ENCODE data around the gene PLXDC2.

The PLXDC2 gene

DNA sequence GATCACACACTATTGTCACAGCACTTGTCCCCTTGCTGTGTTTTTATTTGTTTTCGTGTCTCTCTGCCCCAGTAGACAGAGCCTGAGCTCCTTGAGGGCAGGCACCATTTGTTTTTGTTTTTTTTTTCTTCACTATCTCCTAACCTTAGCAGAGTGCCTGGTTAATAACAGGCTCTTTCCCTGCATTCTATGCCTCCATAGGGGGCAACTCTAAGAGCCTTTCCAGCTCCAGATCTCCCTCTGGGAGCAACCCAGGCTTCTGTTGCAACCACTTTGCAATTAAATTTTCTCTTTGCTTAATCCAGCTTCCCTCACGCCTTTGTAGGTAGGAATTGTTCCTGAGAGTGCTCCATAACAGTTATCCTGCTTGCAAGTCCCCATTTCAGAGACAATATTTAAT is 148.4 kb downstream of the PLXDC2 start:
- no peak for TF ChIP-seq CTCF (IDR thresholded peaks at IDR 0.05; ENCODE audit: low read depth, low read length, missing control alignments)
- H3K4me3 ChIP-seq (replicated peaks; ENCODE audit: low read depth, low read length) = no peak overlapping the region
- no peak for DNase-seq (ENCODE audit: extremely low read depth, low read depth)

DNA sequence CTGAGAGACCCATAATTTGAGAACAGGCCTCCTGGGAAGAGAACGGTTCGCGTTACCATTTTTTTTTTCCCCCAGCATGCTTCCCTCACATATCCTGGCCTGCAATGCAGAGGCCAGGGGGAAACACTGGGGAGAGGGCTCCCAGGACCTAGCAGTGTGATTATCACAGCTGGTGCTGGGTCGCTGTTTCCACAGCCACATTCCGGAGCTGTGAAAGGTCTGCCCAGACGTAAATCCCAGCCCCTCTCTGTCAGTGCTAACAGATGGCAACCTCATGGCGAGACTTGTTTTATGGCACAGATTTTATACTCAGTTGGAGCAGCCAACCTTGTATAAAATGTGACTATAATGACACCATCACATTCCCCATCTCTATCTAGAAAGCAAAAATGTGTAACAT is 150.5 kb downstream of the PLXDC2 start:
- TF ChIP-seq CTCF (IDR thresholded peaks at IDR 0.05; ENCODE audit: low read depth, low read length, missing control alignments) = no peak
- DNase-seq (ENCODE audit: extremely low read depth, low read depth) = no peak
- no peak overlapping the region for H3K4me3 ChIP-seq (replicated peaks; ENCODE audit: low read depth, low read length)

DNA sequence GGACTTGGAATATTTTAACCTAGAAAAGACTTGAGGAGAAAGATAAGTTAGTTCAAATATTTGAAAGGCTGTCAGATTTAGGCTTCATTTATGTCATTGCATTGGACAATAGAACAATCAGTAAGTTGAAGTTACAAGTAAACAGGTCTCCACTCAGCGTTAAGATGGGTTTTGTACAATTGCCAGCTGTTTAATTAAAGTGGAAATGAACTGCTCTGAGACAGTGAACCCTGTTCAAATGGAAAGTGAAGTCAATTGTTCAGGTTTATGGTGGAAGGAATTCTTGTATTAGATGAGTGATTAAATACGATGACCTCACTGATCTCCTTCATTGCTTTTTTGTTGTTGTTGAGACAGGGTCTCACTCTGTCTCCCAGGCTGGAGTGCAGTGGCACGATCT is 151.7 kb downstream of the PLXDC2 start:
- no peak overlapping the region for H3K4me3 ChIP-seq (replicated peaks; ENCODE audit: low read depth, low read length)
- no peak for TF ChIP-seq CTCF (IDR thresholded peaks at IDR 0.05; ENCODE audit: low read depth, low read length, missing control alignments)
- DNase-seq (ENCODE audit: extremely low read depth, low read depth) = no peak

DNA sequence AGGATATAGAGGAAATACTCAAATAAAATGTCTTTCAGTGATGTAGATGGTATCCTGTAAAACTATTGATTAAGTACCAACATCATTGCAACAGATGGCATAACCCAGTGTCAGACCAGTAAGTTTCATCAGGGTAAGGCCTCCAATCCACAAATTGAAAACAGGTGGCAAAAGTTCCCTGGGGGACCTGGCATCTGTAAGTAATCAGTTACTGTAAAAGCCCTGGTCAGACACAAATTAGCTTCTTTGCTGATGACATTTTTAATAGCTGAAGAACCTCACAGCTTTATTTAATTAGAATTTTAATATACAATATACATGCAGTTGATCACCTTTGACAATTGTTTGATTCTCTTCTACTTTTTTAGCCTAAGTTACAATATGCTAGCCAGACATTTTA is 152.5 kb downstream of the PLXDC2 start:
- no peak for DNase-seq (ENCODE audit: extremely low read depth, low read depth)
- TF ChIP-seq CTCF (IDR thresholded peaks at IDR 0.05; ENCODE audit: low read depth, low read length, missing control alignments) = no peak
- no peak overlapping the region for H3K4me3 ChIP-seq (replicated peaks; ENCODE audit: low read depth, low read length)

DNA sequence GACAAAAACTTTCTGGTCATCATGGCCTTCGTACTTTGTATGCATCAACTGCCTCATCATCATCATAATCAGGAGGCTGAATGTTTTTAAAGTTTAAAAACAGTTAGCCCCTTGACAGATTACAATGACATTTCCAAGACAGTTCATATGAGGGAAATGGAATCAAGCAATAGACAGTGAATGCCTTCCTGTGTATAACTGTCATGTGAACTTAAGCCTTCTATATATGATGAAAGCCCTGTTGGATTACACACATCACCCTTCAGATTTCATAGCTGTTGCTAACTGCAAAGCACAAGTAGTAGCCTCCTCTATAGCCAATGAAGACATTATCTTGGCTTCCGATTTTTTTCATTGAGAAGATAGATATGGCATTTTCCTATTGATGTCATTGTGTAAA is 154.0 kb downstream of the PLXDC2 start:
- H3K4me3 ChIP-seq (replicated peaks; ENCODE audit: low read depth, low read length) = no peak overlapping the region
- no peak for TF ChIP-seq CTCF (IDR thresholded peaks at IDR 0.05; ENCODE audit: low read depth, low read length, missing control alignments)
- no peak for DNase-seq (ENCODE audit: extremely low read depth, low read depth)

- no peak overlapping the region for H3K4me3 ChIP-seq (replicated peaks; ENCODE audit: low read depth, low read length)
- no peak for DNase-seq (ENCODE audit: extremely low read depth, low read depth)
- TF ChIP-seq CTCF (IDR thresholded peaks at IDR 0.05; ENCODE audit: low read depth, low read length, missing control alignments) = no peak
These were observed 154.5 kb downstream of the PLXDC2 start for GRCh38 chr10:19970717-19971116.

GRCh38 chr10:19971343-19972052 is 155.3 kb downstream of the PLXDC2 start:
- no peak for TF ChIP-seq CTCF (IDR thresholded peaks at IDR 0.05; ENCODE audit: low read depth, low read length, missing control alignments)
- no peak overlapping the region for H3K4me3 ChIP-seq (replicated peaks; ENCODE audit: low read depth, low read length)
- DNase-seq (ENCODE audit: extremely low read depth, low read depth) = no peak

Measured in HFF-Myc (cell line).